ENCODE measurements around the gene TRAPPC8. TPM values are rescaled to one million over a fixed set of nuclear protein-coding genes. Genes with fewer than 3 reads are reported as not detected.
"Not testable (repeated sequence)": the region's sequence is repeated elsewhere in the genome, so short reads cannot be mapped to it uniquely, and the experiment has no call there.

Gene TRAPPC8
- total RNA-seq, 1 donor from 2014 or later = 29.4 TPM

DNA sequence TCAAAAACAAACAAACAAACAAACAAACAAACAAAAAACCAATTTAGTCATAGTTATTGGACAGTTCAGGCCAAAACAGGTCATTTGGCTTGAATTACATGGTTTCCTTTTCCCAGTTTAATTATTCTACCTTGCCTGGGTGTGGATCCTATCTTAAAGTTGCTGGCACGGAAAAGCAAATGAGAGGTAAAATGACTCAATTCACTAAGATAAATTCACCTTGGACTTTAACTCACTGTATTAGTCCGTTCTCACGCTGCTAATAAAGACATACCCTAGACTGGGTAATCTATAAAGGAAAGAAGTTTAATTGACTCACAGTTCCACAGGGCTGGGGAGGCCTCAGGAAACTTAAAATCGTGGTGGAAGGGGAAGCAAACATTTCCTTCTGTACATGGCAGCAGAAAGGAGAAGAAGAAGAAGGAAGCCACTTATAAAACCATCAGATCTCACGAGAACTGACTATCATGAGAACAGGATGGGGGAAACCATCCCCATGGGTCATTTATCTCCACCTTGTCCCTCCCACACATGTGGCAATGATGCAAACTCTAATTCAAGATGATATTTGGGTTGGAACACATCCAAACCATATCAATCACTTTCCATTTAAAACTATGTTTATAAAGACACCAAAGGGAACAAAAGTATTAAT is 22.5 kb upstream of the TRAPPC8 start:
- H3K4me3 ChIP-seq (ENCODE audit: low read depth, low read length) = no peak overlapping the region
- H3K27me3 ChIP-seq (ENCODE audit: control insufficient read depth, insufficient read depth, low read length) = no peaks in the 10 kb centered on the region
- no peak for DNase-seq (ENCODE audit: low read depth)
- TF ChIP-seq CTCF (IDR thresholded peaks at IDR 0.05; ENCODE audit: insufficient read depth, low read length, poor library complexity, severe bottlenecking) = no peak
- no peaks in the 10 kb centered on the region for H3K36me3 ChIP-seq (ENCODE audit: control insufficient read depth, insufficient read depth, low read length)

DNA sequence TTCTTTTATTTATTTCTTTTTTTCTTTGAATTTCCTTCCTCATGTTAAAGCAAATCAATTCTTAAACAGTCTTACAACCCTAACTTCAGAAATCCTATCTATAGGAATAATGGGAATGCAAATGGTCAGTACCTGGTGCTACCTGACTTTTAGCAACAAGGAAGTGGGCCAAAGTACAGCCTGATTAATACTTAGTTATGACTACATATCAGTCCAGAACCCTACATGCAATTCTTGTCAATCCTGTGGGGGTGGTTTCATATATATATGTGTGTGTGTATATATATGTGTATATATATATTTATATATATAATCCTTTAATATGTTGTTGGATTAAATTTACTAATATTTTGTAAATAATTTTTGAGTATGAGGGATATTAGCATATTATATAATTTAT is 14.8 kb upstream of the TRAPPC8 start:
- Histone ChIP-seq H3K27me3 (ENCODE audit: control insufficient read depth, insufficient read depth, low read length) (no peaks in the 10 kb centered on the region), H3K36me3 (ENCODE audit: control insufficient read depth, insufficient read depth, low read length) (no peaks in the 10 kb centered on the region), H3K4me3 (ENCODE audit: low read depth, low read length) (no peak overlapping the region)
- TF ChIP-seq CTCF (IDR thresholded peaks at IDR 0.05; ENCODE audit: insufficient read depth, low read length, poor library complexity, severe bottlenecking) = no peak
- no peak for DNase-seq (ENCODE audit: low read depth)

DNA sequence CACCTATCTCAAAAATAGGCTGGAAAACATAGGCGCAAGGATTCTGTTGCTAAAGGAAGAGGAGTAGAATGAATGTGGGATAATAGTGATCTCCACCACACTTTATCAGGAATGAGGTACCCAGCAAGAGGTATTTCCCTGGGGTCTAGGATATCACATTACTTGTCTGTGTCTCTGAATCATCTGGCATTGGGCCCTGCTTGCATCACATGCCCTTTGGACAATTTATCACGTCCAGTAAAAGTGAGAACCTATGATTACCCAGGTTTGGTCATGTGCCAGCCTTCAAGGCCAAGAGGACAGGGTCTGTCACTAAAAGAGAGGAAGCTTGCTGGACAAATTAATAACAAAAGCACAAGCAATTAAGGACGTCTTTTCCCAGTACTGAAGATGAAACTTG is 11.4 kb upstream of the TRAPPC8 start:
- TF ChIP-seq CTCF (IDR thresholded peaks at IDR 0.05; ENCODE audit: insufficient read depth, low read length, poor library complexity, severe bottlenecking) = no peak
- H3K36me3 ChIP-seq (ENCODE audit: control insufficient read depth, insufficient read depth, low read length) = no peaks in the 10 kb centered on the region
- no peaks in the 10 kb centered on the region for H3K27me3 ChIP-seq (ENCODE audit: control insufficient read depth, insufficient read depth, low read length)
- H3K4me3 ChIP-seq (ENCODE audit: low read depth, low read length) = no peak overlapping the region
- DNase-seq (ENCODE audit: low read depth) = no peak

- not testable (repeated sequence) for H3K36me3 ChIP-seq (ENCODE audit: control insufficient read depth, insufficient read depth, low read length); H3K4me3 ChIP-seq (ENCODE audit: low read depth, low read length); DNase-seq (ENCODE audit: low read depth); H3K27me3 ChIP-seq (ENCODE audit: control insufficient read depth, insufficient read depth, low read length)
Measured at GRCh38 chr18:31953699-31954098, 10.8 kb upstream of the TRAPPC8 start.

GRCh38 chr18:31952223-31952622 is 9.3 kb upstream of the TRAPPC8 start:
- no peaks in the 10 kb centered on the region for H3K27me3 ChIP-seq (ENCODE audit: control insufficient read depth, insufficient read depth, low read length)
- TF ChIP-seq CTCF (IDR thresholded peaks at IDR 0.05; ENCODE audit: insufficient read depth, low read length, poor library complexity, severe bottlenecking) = no peak
- H3K4me3 ChIP-seq (ENCODE audit: low read depth, low read length) = no peak overlapping the region
- DNase-seq (ENCODE audit: low read depth) = no peak
- no peaks in the 10 kb centered on the region for H3K36me3 ChIP-seq (ENCODE audit: control insufficient read depth, insufficient read depth, low read length)

GRCh38 chr18:31950583-31950982 is 7.7 kb upstream of the TRAPPC8 start:
- DNase-seq (ENCODE audit: low read depth) = no peak
- Histone ChIP-seq H3K36me3 (ENCODE audit: control insufficient read depth, insufficient read depth, low read length) (no peaks in the 10 kb centered on the region), H3K4me3 (ENCODE audit: low read depth, low read length) (no peak overlapping the region), H3K27me3 (ENCODE audit: control insufficient read depth, insufficient read depth, low read length) (no peaks in the 10 kb centered on the region)
- TF ChIP-seq CTCF (IDR thresholded peaks at IDR 0.05; ENCODE audit: insufficient read depth, low read length, poor library complexity, severe bottlenecking) = no peak

DNA sequence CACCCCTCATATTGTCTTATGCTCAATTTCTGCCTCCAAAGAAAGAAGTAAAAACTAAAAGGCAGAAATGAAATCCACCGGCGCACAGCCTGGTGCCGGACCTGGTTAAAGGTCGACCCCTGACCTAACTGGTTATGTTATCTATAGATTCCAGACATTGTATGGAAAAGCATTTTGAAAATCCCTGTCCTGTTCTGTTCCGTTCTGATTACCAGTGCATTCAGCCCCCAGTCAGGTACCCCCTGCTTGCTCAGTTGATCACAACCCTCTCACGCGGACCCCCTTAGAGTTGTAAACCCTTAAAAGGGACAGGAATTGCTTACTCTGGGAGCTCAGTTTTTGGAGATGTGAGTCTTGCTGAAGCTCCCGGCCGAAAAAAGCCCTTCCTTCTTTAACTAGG is 5.4 kb upstream of the TRAPPC8 start:
- H3K36me3 ChIP-seq (ENCODE audit: control insufficient read depth, insufficient read depth, low read length); H3K4me3 ChIP-seq (ENCODE audit: low read depth, low read length); DNase-seq (ENCODE audit: low read depth); H3K27me3 ChIP-seq (ENCODE audit: control insufficient read depth, insufficient read depth, low read length): not testable (repeated sequence)
